Measurements from ENCODE around the gene NEK8. TPM values are rescaled to one million over a fixed set of nuclear protein-coding genes. Genes with fewer than 3 reads are reported as not detected.
"Not testable (repeated sequence)": the region's sequence is repeated elsewhere in the genome, so short reads cannot be mapped to it uniquely, and the experiment has no call there.

The NEK8 gene
- total and polyA plus RNA-seq, 7 donors = 0.21 to 1.5 (median 0.80) TPM

- Histone ChIP-seq H3K9me3 (no peaks in the 10 kb centered on the region), H3K36me3 (ENCODE audit: insufficient read depth in 1 of 2, low read depth in 1 of 2) (peaks cover 0 to 4% of the 10 kb centered on the region in 2 donors), H3K27ac (no peak overlapping the region), H3K4me3 (no peak overlapping the region), H3K27me3 (ENCODE audit: insufficient read depth in 3 of 3, low read length in 2 of 3) (no peaks in the 10 kb centered on the region), H3K4me1 (peaks cover 6% of the 10 kb centered on the region)
- no peak for TF ChIP-seq CTCF (IDR thresholded peaks at IDR 0.05)
- no peak for ATAC-seq
- DNase-seq = no peak
- WGBS, 3 donors = 65 to 78% (median 71%) methylated on average over 3 of the region's 3 CpGs
- intact Hi-C loops (cut with DNase I) = no loop called here
These were observed 45.6 kb downstream of the NEK8 start for GRCh38 chr17:28774206-28774605.

GRCh38 chr17:28777178-28777577 is 48.6 kb downstream of the NEK8 start:
- intact Hi-C loops (cut with DNase I) = no loop called here
- no peaks in the 10 kb centered on the region for H3K27me3 ChIP-seq (ENCODE audit: insufficient read depth in 3 of 3, low read length in 2 of 3)
- ATAC-seq = peak in 2 of 4 donors; percentile 63 to 71
- no peak for DNase-seq
- no peak overlapping the region for H3K27ac ChIP-seq
- H3K4me3 ChIP-seq = no peak overlapping the region
- H3K4me1 ChIP-seq = peaks cover 6% of the 10 kb centered on the region
- 6 to 9% (median 8%) methylated on average over 1 of the region's 1 CpG for WGBS, 3 donors
- peaks cover 0 to 7% of the 10 kb centered on the region in 2 donors for H3K36me3 ChIP-seq (ENCODE audit: insufficient read depth in 1 of 2, low read depth in 1 of 2)
- no peaks in the 10 kb centered on the region for H3K9me3 ChIP-seq
- TF ChIP-seq CTCF (IDR thresholded peaks at IDR 0.05) = no peak

GRCh38 chr17:28779601-28780000 is 51.0 kb downstream of the NEK8 start:
- H3K27ac ChIP-seq; ATAC-seq; intact Hi-C loops (cut with DNase I); H3K27me3 ChIP-seq (ENCODE audit: insufficient read depth in 3 of 3, low read length in 2 of 3); H3K4me3 ChIP-seq; H3K4me1 ChIP-seq; H3K9me3 ChIP-seq; DNase-seq; H3K36me3 ChIP-seq (ENCODE audit: insufficient read depth in 1 of 2, low read depth in 1 of 2): not testable (repeated sequence)
- 95 to 99% (median 97%) methylated on average over 13 of the region's 13 CpGs for WGBS, 3 donors

GRCh38 chr17:28783161-28783560 is 54.6 kb downstream of the NEK8 start:
- Histone ChIP-seq H3K9me3 (no peaks in the 10 kb centered on the region), H3K4me1 (no peaks in the 10 kb centered on the region), H3K27ac (no peak overlapping the region), H3K27me3 (ENCODE audit: insufficient read depth in 3 of 3, low read length in 2 of 3) (no peaks in the 10 kb centered on the region), H3K4me3 (no peak overlapping the region), H3K36me3 (ENCODE audit: insufficient read depth in 1 of 2, low read depth in 1 of 2) (peaks cover 0 to 6% of the 10 kb centered on the region in 2 donors)
- no peak for TF ChIP-seq CTCF (IDR thresholded peaks at IDR 0.05)
- 75 to 87% (median 77%) methylated on average over 3 of the region's 3 CpGs for WGBS, 3 donors
- intact Hi-C loops (cut with DNase I) = no loop called here
- ATAC-seq (no peak), DNase-seq (no peak)

GRCh38 chr17:28788100-28788499 is 59.5 kb downstream of the NEK8 start:
- H3K9me3 ChIP-seq = no peaks in the 10 kb centered on the region
- no peaks in the 10 kb centered on the region for H3K4me1 ChIP-seq
- no peak overlapping the region for H3K4me3 ChIP-seq
- intact Hi-C loops (cut with DNase I) = no loop called here
- TF ChIP-seq CTCF (IDR thresholded peaks at IDR 0.05) = no peak
- H3K27ac ChIP-seq = no peak overlapping the region
- peaks cover 0 to 3% of the 10 kb centered on the region in 2 donors for H3K36me3 ChIP-seq (ENCODE audit: insufficient read depth in 1 of 2, low read depth in 1 of 2)
- 95 to 97% (median 96%) methylated on average over 4 of the region's 4 CpGs for WGBS, 3 donors
- ATAC-seq = no peak
- DNase-seq = no peak
- H3K27me3 ChIP-seq (ENCODE audit: insufficient read depth in 3 of 3, low read length in 2 of 3) = no peaks in the 10 kb centered on the region

Other genes starting within 250 kb of the NEK8 start
- gene FOXN1, start 222.4 kb upstream of the NEK8 start, total RNA-seq = not detected
- not detected for gene FOXN1, start 222.4 kb upstream of the NEK8 start, polyA plus RNA-seq
- gene UNC119, start 176.2 kb upstream of the NEK8 start, total RNA-seq = 1 to 10 TPM; 2.0 to 7.8 (median 4.5) TPM
- gene UNC119, start 176.2 kb upstream of the NEK8 start, polyA plus RNA-seq = 1 to 10 TPM; 1.9 to 2.6 (median 2.2) TPM
- gene PIGS, start 157.3 kb upstream of the NEK8 start, total RNA-seq = 10 to 100 TPM; 30.5 to 44.9 (median 33.4) TPM
- 10 to 100 TPM; 16.7 to 37.1 (median 26.4) TPM for gene PIGS, start 157.3 kb upstream of the NEK8 start, polyA plus RNA-seq
- gene ALDOC, start 151.9 kb upstream of the NEK8 start, total RNA-seq = 1 to 10 TPM; 1.3 to 2.9 (median 2.0) TPM
- 1 to 10 TPM; 1.2 to 2.4 (median 1.7) TPM for gene ALDOC, start 151.9 kb upstream of the NEK8 start, polyA plus RNA-seq
- gene SPAG5, start 129.8 kb upstream of the NEK8 start, total RNA-seq = 1 to 10 TPM in 3 of 4 donors, under 1 TPM in 1; 0.71 to 1.5 (median 1.3) TPM
- gene SPAG5, start 129.8 kb upstream of the NEK8 start, polyA plus RNA-seq = 1 to 10 TPM in 1 of 3 donors, under 1 TPM in 2; 0.15 to 2.4 (median 0.40) TPM
- 1 to 10 TPM; 3.9 to 7.6 (median 5.5) TPM for gene RSKR, start 114.6 kb upstream of the NEK8 start, total RNA-seq
- gene RSKR, start 114.6 kb upstream of the NEK8 start, polyA plus RNA-seq = 1 to 10 TPM; 2.0 to 4.7 (median 2.0) TPM
- 100 to 1,000 TPM in 1 of 4 donors, 10 to 100 TPM in 3; 69.0 to 100 (median 96.0) TPM for gene BLTP2, start 83.6 kb upstream of the NEK8 start, total RNA-seq
- 10 to 100 TPM; 23.6 to 71.0 (median 34.5) TPM for gene BLTP2, start 83.6 kb upstream of the NEK8 start, polyA plus RNA-seq
- 10 to 100 TPM; 23.6 to 28.0 (median 26.7) TPM for gene SDF2, start 66.9 kb upstream of the NEK8 start, total RNA-seq
- gene SDF2, start 66.9 kb upstream of the NEK8 start, polyA plus RNA-seq = 10 to 100 TPM; 20.9 to 72.0 (median 43.2) TPM
- gene SUPT6H, start 66.6 kb upstream of the NEK8 start, total RNA-seq = 10 to 100 TPM; 66.1 to 77.4 (median 69.8) TPM
- 10 to 100 TPM; 28.6 to 70.7 (median 34.8) TPM for gene SUPT6H, start 66.6 kb upstream of the NEK8 start, polyA plus RNA-seq
- 1 to 10 TPM in 1 of 4 donors, under 1 TPM in 3; 0.21 to 1.1 (median 0.32) TPM for gene PROCA1, start 16.9 kb upstream of the NEK8 start, total RNA-seq
- gene PROCA1, start 16.9 kb upstream of the NEK8 start, polyA plus RNA-seq = under 1 TPM; 0.32 to 0.51 (median 0.36) TPM
- gene RAB34, start 10.9 kb upstream of the NEK8 start, total RNA-seq = 10 to 100 TPM in 1 of 4 donors, 1 to 10 TPM in 3; 7.8 to 12.2 (median 9.1) TPM
- 10 to 100 TPM in 2 of 3 donors, 1 to 10 TPM in 1; 9.1 to 21.0 (median 10.6) TPM for gene RAB34, start 10.9 kb upstream of the NEK8 start, polyA plus RNA-seq
- 1,000 to 10,000 TPM in 2 of 4 donors, 100 to 1,000 TPM in 2; 978 to 1,214 (median 1,068) TPM for gene RPL23A, start 8.8 kb upstream of the NEK8 start, total RNA-seq
- gene RPL23A, start 8.8 kb upstream of the NEK8 start, polyA plus RNA-seq = 1,000 to 10,000 TPM in 2 of 3 donors, 100 to 1,000 TPM in 1; 883 to 1,789 (median 1,153) TPM
- gene TLCD1, start 2.6 kb upstream of the NEK8 start, total RNA-seq = 1 to 10 TPM in 1 of 4 donors, under 1 TPM in 2, not detected in 1; 0.77 to 1.9 (median 0.88) TPM
- gene TLCD1, start 2.6 kb upstream of the NEK8 start, polyA plus RNA-seq = 1 to 10 TPM in 2 of 3 donors, under 1 TPM in 1; 0.68 to 2.4 (median 1.3) TPM
- gene TRAF4, start 15.2 kb downstream of the NEK8 start, total RNA-seq = 1 to 10 TPM; 1.4 to 6.7 (median 2.3) TPM
- 1 to 10 TPM; 1.6 to 3.3 (median 2.1) TPM for gene TRAF4, start 15.2 kb downstream of the NEK8 start, polyA plus RNA-seq
- gene FAM222B, start 114.0 kb downstream of the NEK8 start, total RNA-seq = 10 to 100 TPM; 25.3 to 52.9 (median 36.0) TPM
- 10 to 100 TPM; 22.4 to 66.2 (median 32.2) TPM for gene FAM222B, start 114.0 kb downstream of the NEK8 start, polyA plus RNA-seq
- 10 to 100 TPM; 38.3 to 45.6 (median 43.4) TPM for gene ERAL1, start 126.2 kb downstream of the NEK8 start, total RNA-seq
- gene ERAL1, start 126.2 kb downstream of the NEK8 start, polyA plus RNA-seq = 10 to 100 TPM; 41.0 to 98.5 (median 58.8) TPM
- 10 to 100 TPM; 40.8 to 81.1 (median 43.9) TPM for gene FLOT2, start 168.9 kb downstream of the NEK8 start, total RNA-seq
- 10 to 100 TPM; 30.4 to 35.3 (median 34.0) TPM for gene FLOT2, start 168.9 kb downstream of the NEK8 start, polyA plus RNA-seq
- gene DHRS13, start 174.3 kb downstream of the NEK8 start, total RNA-seq = 1 to 10 TPM in 2 of 4 donors, under 1 TPM in 2; 0.48 to 2.1 (median 1.1) TPM
- gene DHRS13, start 174.3 kb downstream of the NEK8 start, polyA plus RNA-seq = 1 to 10 TPM; 1.1 to 2.7 (median 1.2) TPM
- gene PHF12, start 222.7 kb downstream of the NEK8 start, total RNA-seq = 10 to 100 TPM; 22.3 to 28.6 (median 24.4) TPM
- gene PHF12, start 222.7 kb downstream of the NEK8 start, polyA plus RNA-seq = 10 to 100 TPM in 1 of 3 donors, 1 to 10 TPM in 2; 7.3 to 12.1 (median 7.7) TPM

Measured in psoas muscle (tissue), 8 donors.